Measurements from ENCODE around the gene LRRC46. TPM values are rescaled to one million over a fixed set of nuclear protein-coding genes. Genes with fewer than 3 reads are reported as not detected.

LRRC46 gene
- total and polyA plus RNA-seq, 2 donors (not counting 1 experiment from before 2014, with no cell fraction given), result 0.69 to 2.4 TPM

- peaks cover 27% of the 10 kb centered on the region for H3K4me1 Mint-ChIP-seq
- ChIA-PET CTCF (interaction anchor here (0.9 to 1.4 kb wide), 4 partner anchors 8 to 148 kb away, joined by 3 to 5 read pairs (median 4); partner anchors contain the start of genes CDK5RAP3, LRRC46, MRPL10 and SCRN2), POLR2A (interaction anchor here (2.3 kb wide), 1 partner anchor 9 kb away, joined by 13 read pairs; the partner anchor contains the start of genes LRRC46 and MRPL10)
- ATAC-seq (ENCODE audit: low read depth), result no peak
- Histone ChIP-seq H3K4me2 (replicated peaks; ENCODE audit: low read depth, low read length, poor library complexity, severe bottlenecking) (no peak overlapping the region), H3K79me2 (ENCODE audit: control insufficient read depth, insufficient read depth, low read length) (peaks cover 20% of the 10 kb centered on the region), H3K27me3 (replicated peaks in 1 of 4; ENCODE audit: control extremely low read depth in 1 of 4, control insufficient read depth in 3 of 4, insufficient read depth in 4 of 4, low read length in 3 of 4) (no peaks in the 10 kb centered on the region), H3K27ac (ENCODE audit: low read length in 2 of 2) (no peak overlapping the region), H4K20me1 (ENCODE audit: control insufficient read depth, insufficient read depth, low read length, poor library complexity, severe bottlenecking) (no peaks in the 10 kb centered on the region), H3K36me3 (replicated peaks in 1 of 2; ENCODE audit: control extremely low read depth in 1 of 2, control insufficient read depth in 1 of 2, extremely low read depth in 1 of 2, insufficient read depth in 2 of 2, low read length in 1 of 2) (peaks cover 1 to 55% of the 10 kb centered on the region in 2 experiments), H2AFZ (ENCODE audit: insufficient read depth, low read depth, low read length, poor library complexity, severe bottlenecking) (no peak overlapping the region), H3K9ac (ENCODE audit: low read length) (no peak overlapping the region), H3K9me3 (ENCODE audit: control extremely low read depth in 1 of 3, control insufficient read depth in 2 of 3, insufficient read depth in 1 of 3, low read length in 2 of 3) (no peaks in the 10 kb centered on the region), H3K4me3 (ENCODE audit: control extremely low read depth in 1 of 5, extremely low read depth in 1 of 5, insufficient read depth in 1 of 5, low read depth in 2 of 5, low read length in 4 of 5) (no peak overlapping the region), H3K4me1 (ENCODE audit: control insufficient read depth in 2 of 2, insufficient read depth in 2 of 2, low read length in 2 of 2) (peaks cover 16 to 23% of the 10 kb centered on the region in 2 donors)
- 94% methylated on average over 4 of the region's 4 CpGs for WGBS (ENCODE audit: insufficient coverage)
- H3K4me3 Mint-ChIP-seq, result peak overlapping the region; percentile 45
- intact Hi-C loops (cut with micrococcal nuclease), result no loop called here
- no peak overlapping the region for H3K27ac Mint-ChIP-seq
- H3K9me3 Mint-ChIP-seq (ENCODE audit: insufficient read depth), result no peaks in the 10 kb centered on the region
- TF ChIP-seq CTCF (IDR thresholded peaks at IDR 0.05), result no peak
- no peak for TF ChIP-seq EZH2 (IDR thresholded peaks at IDR 0.05; ENCODE audit: borderline replicate concordance, insufficient read depth, low read depth, low read length, poor library complexity, severe bottlenecking)
- DNase-seq, result no peak
- H3K27me3 Mint-ChIP-seq, result no peaks in the 10 kb centered on the region
These were observed 8.7 kb upstream of the LRRC46 start for GRCh38 chr17:47822785-47823184.

- Histone ChIP-seq H3K27ac (ENCODE audit: low read length in 2 of 2) (no peak overlapping the region), H3K9me3 (ENCODE audit: control extremely low read depth in 1 of 3, control insufficient read depth in 2 of 3, insufficient read depth in 1 of 3, low read length in 2 of 3) (no peaks in the 10 kb centered on the region), H2AFZ (ENCODE audit: insufficient read depth, low read depth, low read length, poor library complexity, severe bottlenecking) (no peak overlapping the region), H3K27me3 (replicated peaks in 1 of 4; ENCODE audit: control extremely low read depth in 1 of 4, control insufficient read depth in 3 of 4, insufficient read depth in 4 of 4, low read length in 3 of 4) (no peaks in the 10 kb centered on the region), H3K9ac (ENCODE audit: low read length) (no peak overlapping the region), H3K4me2 (replicated peaks; ENCODE audit: low read depth, low read length, poor library complexity, severe bottlenecking) (no peak overlapping the region), H3K4me1 (ENCODE audit: control insufficient read depth in 2 of 2, insufficient read depth in 2 of 2, low read length in 2 of 2) (peaks cover 16 to 23% of the 10 kb centered on the region in 2 donors), H3K36me3 (replicated peaks in 1 of 2; ENCODE audit: control extremely low read depth in 1 of 2, control insufficient read depth in 1 of 2, extremely low read depth in 1 of 2, insufficient read depth in 2 of 2, low read length in 1 of 2) (peaks cover 1 to 53% of the 10 kb centered on the region in 2 experiments), H3K4me3 (ENCODE audit: control extremely low read depth in 1 of 5, extremely low read depth in 1 of 5, insufficient read depth in 1 of 5, low read depth in 2 of 5, low read length in 4 of 5) (no peak overlapping the region), H4K20me1 (ENCODE audit: control insufficient read depth, insufficient read depth, low read length, poor library complexity, severe bottlenecking) (no peaks in the 10 kb centered on the region), H3K79me2 (ENCODE audit: control insufficient read depth, insufficient read depth, low read length) (peaks cover 26% of the 10 kb centered on the region)
- Mint-ChIP-seq H3K27me3 (no peaks in the 10 kb centered on the region), H3K4me1 (peaks cover 28% of the 10 kb centered on the region), H3K9me3 (ENCODE audit: insufficient read depth) (no peaks in the 10 kb centered on the region), H3K4me3 (no peak overlapping the region), H3K27ac (no peak overlapping the region)
- intact Hi-C loops (cut with micrococcal nuclease), result no loop called here
- 90% methylated on average over 1 of the region's 4 CpGs for WGBS (ENCODE audit: insufficient coverage)
- DNase-seq, result no peak
- POLR2A ChIA-PET, result no interaction called here
- no peak for ATAC-seq (ENCODE audit: low read depth)
- no peak for TF ChIP-seq CTCF (IDR thresholded peaks at IDR 0.05)
- TF ChIP-seq EZH2 (IDR thresholded peaks at IDR 0.05; ENCODE audit: borderline replicate concordance, insufficient read depth, low read depth, low read length, poor library complexity, severe bottlenecking), result no peak
- CTCF ChIA-PET, result interaction anchor here (1.4 kb wide), 1 partner anchor 17 kb away, joined by 4 read pairs; the partner anchor contains the start of gene SCRN2
These were observed 8.0 kb upstream of the LRRC46 start for GRCh38 chr17:47823519-47823918.
